Subcutaneous abdominal adipose tissue (tissue), 5 donors: ENCODE results near the gene CLDN6.

Experiments used
- H3K27ac ChIP-seq: one replicate; pipeline ENCODE4 v1.7.0; 2013; ENCODE audit warnings: low read depth, mild to moderate bottlenecking, inconsistent platforms, low read length, moderate library complexity
- H3K27me3 ChIP-seq, 5 donors: one replicate each; pipeline ENCODE4 v1.7.0; 2013; ENCODE audit warnings: low read length in 5 of 5, inconsistent platforms in 1 of 5; ENCODE audit not compliant: control insufficient read depth in 5 of 5, insufficient read depth in 4 of 5
- H3K36me3 ChIP-seq, 5 donors: one replicate each; pipeline ENCODE4 v1.7.0; 2013; ENCODE audit warnings: low read length in 5 of 5; ENCODE audit not compliant: control insufficient read depth in 5 of 5, insufficient read depth in 5 of 5
- H3K4me1 ChIP-seq, 5 donors: one replicate each; pipeline ENCODE4 v1.7.0; 2013; ENCODE audit warnings: low read length in 5 of 5, mild to moderate bottlenecking in 3 of 5, moderate library complexity in 1 of 5; ENCODE audit not compliant: control insufficient read depth in 5 of 5, insufficient read depth in 5 of 5
- H3K4me3 ChIP-seq, 5 donors: one replicate each; pipeline ENCODE4 v1.7.0; 2013; ENCODE audit warnings: low read length in 5 of 5, low read depth in 1 of 5
- H3K9ac ChIP-seq, 5 donors: one replicate each; pipeline ENCODE4 v1.7.0; 2013; ENCODE audit warnings: low read length in 5 of 5, mild to moderate bottlenecking in 4 of 5, moderate library complexity in 3 of 5
- H3K9me3 ChIP-seq, 5 donors: one replicate each; pipeline ENCODE4 v1.7.0; 2013; ENCODE audit warnings: low read length in 5 of 5; ENCODE audit not compliant: control insufficient read depth in 5 of 5
- donor health status: healthy.
- donor health status: healthy.
- donor health status: healthy.
- donor health status: healthy.
- donor health status: healthy.

CLDN6 gene

GRCh38 chr16:3038896-3039295 lies 20.9 kb upstream of the CLDN6 start:
- H3K36me3 ChIP-seq: no peaks in the 10 kb centered on the region
- H3K9me3 ChIP-seq: no peaks in the 10 kb centered on the region
- peaks cover 42 to 59% (median 50%) of the 10 kb centered on the region in 5 donors for H3K27me3 ChIP-seq
- H3K27ac ChIP-seq: no peak overlapping the region
- no peak overlapping the region for H3K9ac ChIP-seq
- no peak overlapping the region for H3K4me3 ChIP-seq
- peaks cover 0 to 4% (median 0%) of the 10 kb centered on the region in 5 donors for H3K4me1 ChIP-seq

GRCh38 chr16:3038256-3038655 lies 20.3 kb upstream of the CLDN6 start:
- H3K4me3 ChIP-seq: no peak overlapping the region

DNA sequence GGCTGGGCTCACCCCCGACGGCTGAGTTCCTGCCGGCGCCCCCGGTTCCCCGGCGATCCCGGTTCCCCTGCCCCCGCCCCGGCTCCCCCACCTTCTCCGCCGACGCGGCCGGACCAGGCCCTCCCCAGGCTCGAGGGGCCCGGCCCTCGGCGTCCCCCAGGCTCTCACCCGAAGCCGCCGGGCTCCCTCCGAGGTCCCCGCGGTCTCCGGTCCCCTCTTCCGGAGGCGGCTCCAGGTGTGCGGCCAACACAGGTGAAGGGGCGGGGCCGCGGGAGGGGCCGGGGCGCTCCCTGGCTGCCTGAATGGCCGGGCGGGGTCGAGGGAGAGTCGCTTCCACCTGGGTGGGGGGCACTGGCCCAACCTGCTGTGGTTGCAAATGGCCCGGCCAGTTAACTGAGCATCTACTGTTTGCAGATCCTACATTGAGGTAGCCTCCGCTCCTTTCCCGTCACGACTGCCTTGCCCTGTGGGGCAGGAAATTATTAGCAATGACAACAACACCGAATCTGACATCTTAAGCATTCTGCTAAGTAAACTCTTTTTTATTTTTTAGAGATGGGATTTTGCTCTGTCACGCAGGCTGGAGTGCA lies 18.8 kb upstream of the CLDN6 start, which contains the start of gene BICDL2:
Gene BICDL2 (minus strand): TSS at position 219 of the 590 bp plus-strand sequence. CDS start 1,448 bp downstream, outside the sequence.
- Histone ChIP-seq H3K9me3 (no peaks in the 10 kb centered on the region), H3K27me3 (peaks cover 44 to 59% (median 49%) of the 10 kb centered on the region in 5 donors), H3K27ac (no peak within 1 kb of the TSS), H3K9ac (no peak within 1 kb of the TSS), H3K4me1 (peaks cover 0 to 4% (median 0%) of the 10 kb centered on the region in 5 donors), H3K36me3 (no peaks in the 10 kb centered on the region), H3K4me3 (no peak within 1 kb of the TSS)

More at GRCh38 chr16:3038256-3038655, 20.3 kb upstream of the CLDN6 start:
- peaks cover 0 to 4% (median 0%) of the 10 kb centered on the region in 5 donors for H3K4me1 ChIP-seq
- H3K27ac ChIP-seq: no peak overlapping the region
- no peaks in the 10 kb centered on the region for H3K9me3 ChIP-seq
- H3K27me3 ChIP-seq: peaks cover 44 to 61% (median 50%) of the 10 kb centered on the region in 5 donors
- H3K9ac ChIP-seq: no peak overlapping the region
- H3K36me3 ChIP-seq: no peaks in the 10 kb centered on the region

DNA sequence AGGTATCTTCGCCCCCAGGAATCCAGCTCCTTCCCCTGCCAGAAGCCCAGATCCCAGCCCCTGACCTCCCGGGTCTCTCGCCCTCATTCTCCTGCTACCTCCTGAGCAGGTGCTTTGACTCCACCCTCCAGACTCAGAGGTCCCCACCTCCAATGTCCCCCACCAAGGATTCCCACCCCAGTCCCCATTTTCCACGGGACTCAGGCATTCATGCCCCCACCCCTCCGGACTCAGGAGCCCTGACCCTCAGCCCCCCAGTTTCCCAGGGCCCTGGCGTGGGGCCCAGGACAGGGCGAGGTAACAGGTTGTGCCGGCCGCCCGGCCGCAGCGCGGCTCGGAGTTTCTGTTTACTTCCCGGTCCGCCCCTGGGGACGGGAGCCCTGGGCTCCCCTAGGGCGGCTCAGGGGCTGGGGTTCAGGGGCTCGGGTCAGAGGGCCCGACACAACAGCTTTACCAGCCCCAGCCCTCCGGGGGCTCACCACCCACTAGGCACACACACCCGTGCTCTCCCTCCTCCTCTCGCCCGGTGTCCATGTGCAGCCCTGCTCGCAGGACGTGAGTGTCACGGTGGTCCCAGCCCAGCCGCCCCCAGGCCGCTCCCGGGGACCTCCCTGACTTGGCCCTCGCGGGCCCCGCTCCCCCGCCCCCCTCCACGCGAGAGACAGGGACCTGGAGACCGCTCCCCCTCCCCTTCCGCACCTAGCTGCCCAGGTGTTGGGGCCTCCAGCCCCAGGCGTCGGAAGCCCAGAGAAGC lies 18.2 kb upstream of the CLDN6 start:
- no peaks in the 10 kb centered on the region for H3K9me3 ChIP-seq
- H3K4me1 ChIP-seq: peaks cover 0 to 4% (median 0%) of the 10 kb centered on the region in 5 donors
- peaks cover 47 to 59% (median 54%) of the 10 kb centered on the region in 5 donors for H3K27me3 ChIP-seq
- H3K36me3 ChIP-seq: no peaks in the 10 kb centered on the region
- H3K27ac ChIP-seq: no peak overlapping the region
- no peak overlapping the region for H3K4me3 ChIP-seq
- no peak overlapping the region for H3K9ac ChIP-seq

DNA sequence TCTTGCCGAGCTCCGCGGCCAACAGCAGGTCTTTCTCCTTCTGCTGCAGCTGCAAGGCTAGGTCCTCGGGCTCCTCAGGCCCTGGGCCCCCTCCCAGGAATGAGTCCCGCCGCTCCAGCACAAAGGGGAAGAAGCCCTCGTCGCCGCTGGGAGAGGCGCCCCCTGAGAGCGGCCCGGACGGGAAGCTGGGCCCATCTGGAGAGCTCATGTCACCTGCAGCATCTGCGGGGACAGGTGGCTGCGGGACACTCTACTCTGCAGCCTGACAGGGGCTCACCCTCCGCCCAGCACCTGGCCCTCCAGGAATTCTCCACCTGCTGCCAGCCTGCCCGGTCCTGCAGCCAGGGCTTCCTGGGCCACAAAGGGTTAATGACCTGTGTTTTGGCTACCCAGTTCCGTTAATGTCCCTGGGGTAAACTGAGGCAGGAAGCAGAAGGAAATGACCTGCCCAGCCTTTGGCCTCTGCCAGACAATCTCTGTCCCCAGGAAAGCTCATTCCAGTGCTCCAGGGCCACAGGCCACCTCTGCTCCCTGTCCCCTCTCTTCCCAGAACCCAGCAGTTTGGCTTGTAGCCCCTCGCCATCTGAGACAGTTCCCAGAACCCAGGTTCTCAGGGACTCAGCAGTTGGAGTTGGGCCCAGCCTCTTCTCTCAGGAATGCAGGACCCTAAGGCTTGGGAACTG lies 17.4 kb upstream of the CLDN6 start:
- H3K27me3 ChIP-seq: peaks cover 53 to 65% (median 61%) of the 10 kb centered on the region in 5 donors
- H3K36me3 ChIP-seq: no peaks in the 10 kb centered on the region
- H3K4me3 ChIP-seq: no peak overlapping the region
- no peak overlapping the region for H3K27ac ChIP-seq
- no peak overlapping the region for H3K9ac ChIP-seq
- H3K9me3 ChIP-seq: no peaks in the 10 kb centered on the region
- H3K4me1 ChIP-seq: peaks cover 0 to 4% (median 0%) of the 10 kb centered on the region in 5 donors

DNA sequence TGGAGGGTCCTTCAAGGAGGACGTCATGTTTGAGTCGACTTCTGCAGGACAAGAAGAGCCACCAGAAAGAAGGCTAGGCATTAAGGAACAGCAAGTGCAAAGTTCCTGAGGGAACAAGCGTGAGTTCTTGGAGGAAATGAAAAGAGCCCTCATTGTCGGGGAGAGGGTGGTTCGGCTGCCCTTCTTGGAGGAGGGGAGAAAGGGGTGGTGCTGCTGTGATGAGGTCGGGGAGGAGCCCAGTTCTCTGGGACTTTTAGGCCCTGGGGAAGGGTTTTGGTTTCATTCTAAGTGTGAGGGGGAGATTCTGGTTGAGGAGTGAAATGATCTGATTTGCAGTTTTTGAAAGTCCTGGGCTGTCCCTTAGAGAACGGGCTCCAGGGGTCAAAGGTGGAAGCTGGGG lies 14.6 kb upstream of the CLDN6 start:
- Histone ChIP-seq H3K9me3 (no peaks in the 10 kb centered on the region), H3K4me3 (no peak overlapping the region), H3K9ac (no peak overlapping the region), H3K4me1 (peaks cover 0 to 23% (median 15%) of the 10 kb centered on the region in 5 donors), H3K36me3 (no peaks in the 10 kb centered on the region), H3K27me3 (peaks cover 52 to 64% (median 57%) of the 10 kb centered on the region in 5 donors), H3K27ac (no peak overlapping the region)

- Histone ChIP-seq H3K9me3 (no peaks in the 10 kb centered on the region), H3K27me3 (peaks cover 39 to 47% (median 42%) of the 10 kb centered on the region in 5 donors), H3K36me3 (peaks cover 0 to 19% (median 14%) of the 10 kb centered on the region in 5 donors), H3K27ac (no peak overlapping the region), H3K9ac (no peak overlapping the region), H3K4me1 (peaks cover 0 to 19% (median 15%) of the 10 kb centered on the region in 5 donors), H3K4me3 (peak overlapping the region in 1 of 5 donors; percentile 16)
Measured at GRCh38 chr16:3030222-3031212, 12.5 kb upstream of the CLDN6 start.

DNA sequence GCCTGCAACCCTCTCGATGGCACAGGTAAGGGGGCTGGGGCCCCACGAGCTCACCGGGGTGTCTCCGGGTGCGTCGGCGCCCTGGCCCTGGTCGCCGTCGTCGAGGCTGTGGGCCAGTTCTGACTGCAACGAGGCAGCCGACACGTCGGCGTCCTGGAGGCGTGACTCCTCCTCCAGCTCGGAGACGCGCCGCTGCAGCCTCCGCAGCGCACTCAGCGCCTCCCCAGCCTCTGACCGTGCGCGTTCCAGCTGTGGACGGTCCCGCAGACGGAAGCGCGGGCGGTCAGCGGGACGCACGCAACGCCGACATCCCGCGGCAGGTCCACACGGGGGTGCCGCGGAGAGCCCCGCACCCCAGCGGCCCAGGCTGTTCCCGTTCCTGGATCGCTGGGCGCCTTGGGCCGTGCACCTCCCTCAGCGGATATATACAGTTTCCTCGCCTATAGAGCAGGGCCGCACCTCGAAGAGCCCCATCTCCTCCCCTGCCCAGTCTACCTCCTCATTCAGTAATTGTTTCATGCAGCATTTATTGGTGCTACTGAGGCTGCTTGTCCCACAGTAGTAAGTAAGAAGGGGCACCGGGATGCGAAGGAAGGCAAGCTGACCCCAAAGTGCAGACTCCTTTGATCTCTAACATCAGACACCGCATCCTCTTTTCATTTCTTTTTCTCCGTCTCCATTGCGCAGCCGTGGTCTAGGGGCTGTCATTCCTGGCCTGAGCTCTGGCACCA lies 11.7 kb upstream of the CLDN6 start:
- Histone ChIP-seq H3K4me3 (peak overlapping the region in 2 of 5 donors; percentile 16 to 28), H3K9ac (no peak overlapping the region)

More for the DNA sequence above, 11.7 kb upstream of the CLDN6 start:
- Histone ChIP-seq H3K27ac (no peak overlapping the region), H3K27me3 (peaks cover 35 to 43% (median 37%) of the 10 kb centered on the region in 5 donors), H3K36me3 (peaks cover 0 to 19% (median 14%) of the 10 kb centered on the region in 5 donors), H3K9me3 (no peaks in the 10 kb centered on the region), H3K4me1 (peaks cover 0 to 19% (median 15%) of the 10 kb centered on the region in 5 donors)
